SH-SY5Y (cell line): Measurements from ENCODE around the gene SLC35F3.

Experiments
- GATA2 ChIP-seq: IDR thresholded peaks from 2 replicates; pipeline ENCODE4 v1.6.1; 2011; ENCODE audit warnings: mild to moderate bottlenecking, low read depth, low read length
- GATA3 ChIP-seq: IDR thresholded peaks from 2 replicates; pipeline ENCODE4 v1.6.1; 2011; ENCODE audit warnings: low read depth, mild to moderate bottlenecking, low read length, moderate library complexity

- no peak for TF ChIP-seq GATA3
- no peak for TF ChIP-seq GATA2
Measured at GRCh38 chr1:233865216-233865615, 39.3 kb upstream of the SLC35F3 start.
